Endothelial cell (in vitro differentiated cells): ENCODE measurements around the gene PPP1R13L. TPM values are rescaled to one million over a fixed set of nuclear protein-coding genes. Genes with fewer than 3 reads are reported as not detected.
A peak's percentile ranks its signal among the peaks of the same experiment; 100 is the strongest.

Experiments used
- DNase-seq: peaks from one replicate; pipeline ENCODE4 v3.0.0; 2021; ENCODE audit warnings: low spot score
- H3K27ac Mint-ChIP-seq: one replicate; pipeline ENCODE4 v1.8.0; 2021; ENCODE audit warnings: mixed read lengths, inconsistent platforms; ENCODE audit not compliant: unreplicated experiment
- H3K27me3 Mint-ChIP-seq: one replicate; pipeline ENCODE4 v1.8.0; 2021; ENCODE audit warnings: mild to moderate bottlenecking, moderate library complexity, mixed read lengths, inconsistent platforms; ENCODE audit not compliant: unreplicated experiment
- H3K36me3 Mint-ChIP-seq: one replicate; pipeline ENCODE4 v1.8.0; 2021; ENCODE audit warnings: mild to moderate bottlenecking, low read depth, mixed read lengths, inconsistent platforms; ENCODE audit not compliant: unreplicated experiment
- H3K4me1 Mint-ChIP-seq: one replicate; pipeline ENCODE4 v1.8.0; 2021; ENCODE audit warnings: mild to moderate bottlenecking, mixed read lengths, inconsistent platforms; ENCODE audit not compliant: unreplicated experiment
- H3K4me3 Mint-ChIP-seq: one replicate; pipeline ENCODE4 v1.8.0; 2021; ENCODE audit warnings: mild to moderate bottlenecking, mixed read lengths, inconsistent platforms; ENCODE audit not compliant: unreplicated experiment
- H3K9me3 Mint-ChIP-seq: one replicate; pipeline ENCODE4 v1.8.0; 2021; ENCODE audit warnings: mixed read lengths, inconsistent platforms; ENCODE audit not compliant: unreplicated experiment
- total RNA-seq: library from RNA; stranded (reverse); fragmentation: NEBNext Ultra II Directional; extraction: Animal tissue kit (Norgen Biotek cat#: 25700); gene quantifications from one replicate; pipeline ENCODE4 v1.2.1, GENCODE V29; 2021; ENCODE audit not compliant: unreplicated experiment
- TF ChIP-seq, protein P1 (sequence below): fragments of 200-600 bp; sonication (generic); IDR thresholded peaks from one replicate; pipeline ENCODE4 v1.5.0; 2021; ENCODE audit warnings: antibody characterized with exemption; ENCODE audit not compliant: unreplicated experiment

The PPP1R13L gene
- total RNA-seq, 1 donor from 2014 or later, result 13.2 TPM

DNA sequence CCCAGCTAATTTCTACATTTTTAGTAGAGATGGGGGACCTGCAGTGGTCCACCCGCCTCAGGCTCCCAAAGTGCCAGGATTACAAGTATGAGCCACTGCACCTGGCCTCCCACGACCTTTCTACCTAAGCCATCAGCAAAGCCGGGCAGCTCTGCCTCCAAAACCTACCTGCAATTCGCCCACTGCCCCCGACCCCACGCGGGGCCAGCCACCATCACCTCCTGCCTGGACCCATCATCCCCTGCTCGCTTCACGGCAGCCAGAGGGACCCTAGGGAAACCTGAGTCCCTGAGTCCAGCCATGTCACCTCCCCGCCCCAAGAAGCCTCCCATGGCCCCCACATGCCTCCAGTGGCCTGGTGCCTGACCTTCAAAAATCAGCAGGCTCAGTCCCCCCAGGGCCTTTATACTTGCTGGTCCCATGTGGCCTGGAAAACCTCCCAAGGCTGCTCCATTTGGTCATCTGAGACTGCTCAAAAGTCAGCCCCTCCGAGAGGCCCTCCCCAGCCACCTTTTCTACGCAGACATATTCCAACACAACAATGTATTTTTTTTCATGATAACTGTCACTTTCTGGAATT, 46.6 kb downstream of the PPP1R13L start:
- Mint-ChIP-seq H3K4me3 (peak overlapping the region; percentile 39), H3K4me1 (peaks cover 3% of the 10 kb centered on the region), H3K27me3 (peaks cover 4% of the 10 kb centered on the region), H3K27ac (no peak overlapping the region), H3K36me3 (peaks cover 43% of the 10 kb centered on the region), H3K9me3 (no peaks in the 10 kb centered on the region)
- TF ChIP-seq, protein P1, sequence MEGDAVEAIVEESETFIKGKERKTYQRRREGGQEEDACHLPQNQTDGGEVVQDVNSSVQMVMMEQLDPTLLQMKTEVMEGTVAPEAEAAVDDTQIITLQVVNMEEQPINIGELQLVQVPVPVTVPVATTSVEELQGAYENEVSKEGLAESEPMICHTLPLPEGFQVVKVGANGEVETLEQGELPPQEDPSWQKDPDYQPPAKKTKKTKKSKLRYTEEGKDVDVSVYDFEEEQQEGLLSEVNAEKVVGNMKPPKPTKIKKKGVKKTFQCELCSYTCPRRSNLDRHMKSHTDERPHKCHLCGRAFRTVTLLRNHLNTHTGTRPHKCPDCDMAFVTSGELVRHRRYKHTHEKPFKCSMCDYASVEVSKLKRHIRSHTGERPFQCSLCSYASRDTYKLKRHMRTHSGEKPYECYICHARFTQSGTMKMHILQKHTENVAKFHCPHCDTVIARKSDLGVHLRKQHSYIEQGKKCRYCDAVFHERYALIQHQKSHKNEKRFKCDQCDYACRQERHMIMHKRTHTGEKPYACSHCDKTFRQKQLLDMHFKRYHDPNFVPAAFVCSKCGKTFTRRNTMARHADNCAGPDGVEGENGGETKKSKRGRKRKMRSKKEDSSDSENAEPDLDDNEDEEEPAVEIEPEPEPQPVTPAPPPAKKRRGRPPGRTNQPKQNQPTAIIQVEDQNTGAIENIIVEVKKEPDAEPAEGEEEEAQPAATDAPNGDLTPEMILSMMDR, result no peak
- DNase-seq, result no peak

DNA sequence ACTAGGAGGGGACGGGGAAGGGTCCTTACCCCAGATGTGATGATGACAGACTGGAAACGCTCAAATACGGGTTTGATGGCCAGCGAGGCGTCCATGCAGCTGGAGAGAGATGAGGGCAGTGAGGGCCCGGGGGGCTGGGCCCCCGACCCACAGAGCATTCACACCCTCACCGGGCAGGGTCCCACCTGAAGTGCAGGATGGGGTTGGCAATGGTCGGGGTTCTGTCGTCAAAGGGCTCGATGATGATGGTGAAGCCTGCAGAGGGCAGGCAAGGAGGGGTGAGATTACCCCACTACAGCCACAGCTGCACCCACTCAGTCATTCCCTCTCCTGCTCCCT, 47.5 kb downstream of the PPP1R13L start:
- peaks cover 3% of the 10 kb centered on the region for H3K4me1 Mint-ChIP-seq
- no peak for DNase-seq
- no peaks in the 10 kb centered on the region for H3K9me3 Mint-ChIP-seq
- H3K36me3 Mint-ChIP-seq, result peaks cover 45% of the 10 kb centered on the region
- no peak overlapping the region for H3K4me3 Mint-ChIP-seq
- H3K27me3 Mint-ChIP-seq, result peaks cover 2% of the 10 kb centered on the region
- H3K27ac Mint-ChIP-seq, result no peak overlapping the region
- TF ChIP-seq, protein P1, result no peak

DNA sequence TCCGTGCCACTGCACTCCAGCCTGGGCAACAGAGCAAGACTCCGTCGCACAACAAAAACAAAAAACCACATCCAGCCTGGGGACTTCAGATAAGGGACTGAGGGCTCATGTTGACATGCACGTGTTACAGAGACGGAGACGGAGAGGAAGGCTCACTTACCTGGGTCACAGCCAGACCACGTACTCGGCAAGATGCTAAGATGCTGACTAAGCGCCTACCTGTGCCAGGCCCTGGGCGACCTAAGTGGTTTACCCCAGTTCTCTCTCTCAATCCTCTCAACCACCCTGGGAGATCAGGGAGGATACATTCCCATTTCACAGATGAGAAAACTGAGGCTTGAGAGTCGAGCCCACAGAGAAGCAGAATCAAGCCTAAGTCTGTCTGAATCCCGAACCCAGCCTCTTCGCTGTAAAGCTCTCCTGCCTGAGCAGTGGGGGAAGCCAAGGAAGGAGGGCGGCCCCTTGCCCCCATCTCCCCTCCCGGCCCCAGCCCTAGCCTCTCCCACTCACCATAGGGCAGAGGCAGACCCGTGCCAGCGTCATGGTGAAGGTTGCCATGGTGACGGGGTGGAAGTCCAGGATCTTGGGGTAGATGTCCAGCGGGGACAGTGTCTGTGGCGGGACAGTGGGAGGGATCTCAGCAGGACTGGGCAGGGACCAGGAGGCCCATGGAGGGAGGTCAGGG, 48.0 kb downstream of the PPP1R13L start:
- Mint-ChIP-seq H3K9me3 (no peaks in the 10 kb centered on the region), H3K27ac (no peak overlapping the region), H3K4me3 (peak overlapping the region; percentile 42), H3K36me3 (peaks cover 41% of the 10 kb centered on the region), H3K27me3 (peaks cover 2% of the 10 kb centered on the region), H3K4me1 (no peaks in the 10 kb centered on the region)
- no peak for DNase-seq
- TF ChIP-seq, protein P1, result no peak

DNA sequence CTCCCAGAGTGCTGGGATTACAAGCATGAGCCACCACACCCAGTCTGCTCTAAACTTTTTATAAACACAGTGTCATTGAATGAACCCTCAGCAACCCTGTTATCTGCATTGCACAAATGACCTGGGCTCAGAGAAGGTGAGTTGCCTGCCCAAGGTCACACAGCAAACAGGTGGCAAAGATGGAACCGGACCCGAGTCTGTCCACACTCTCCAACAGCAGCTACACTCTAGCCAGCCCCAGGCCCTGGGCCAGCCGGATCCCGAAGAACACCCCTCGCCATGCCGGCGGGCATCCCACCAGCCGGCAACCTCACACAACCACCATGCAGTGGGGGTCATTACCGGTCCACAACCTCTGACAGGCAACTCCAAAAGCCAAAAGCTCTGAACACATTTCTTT, 49.0 kb downstream of the PPP1R13L start:
- Mint-ChIP-seq H3K9me3 (no peaks in the 10 kb centered on the region), H3K4me1 (no peaks in the 10 kb centered on the region), H3K27me3 (peaks cover 2% of the 10 kb centered on the region), H3K27ac (no peak overlapping the region), H3K36me3 (peaks cover 37% of the 10 kb centered on the region), H3K4me3 (no peak overlapping the region)
- TF ChIP-seq, protein P1, result no peak
- DNase-seq, result no peak

DNA sequence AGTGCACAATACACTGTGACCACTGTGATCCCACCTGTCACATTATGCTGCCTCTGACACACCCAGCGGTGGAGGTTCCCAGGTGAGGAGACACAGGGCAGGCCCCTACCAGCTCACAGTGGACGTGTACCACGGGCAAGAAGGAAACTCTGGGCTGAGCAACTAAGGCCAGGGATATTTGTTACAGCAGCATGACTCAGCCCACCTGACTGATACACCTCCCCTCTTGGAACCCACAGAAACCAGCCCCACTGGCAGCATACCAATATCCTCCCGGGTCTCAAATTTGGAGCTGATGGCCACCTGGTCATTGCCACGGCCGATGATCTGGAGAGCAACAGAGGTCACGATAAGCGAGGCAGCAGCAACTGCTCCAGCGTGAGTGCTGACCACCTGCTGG, 49.5 kb downstream of the PPP1R13L start:
- Mint-ChIP-seq H3K9me3 (no peaks in the 10 kb centered on the region), H3K4me3 (no peak overlapping the region), H3K4me1 (no peaks in the 10 kb centered on the region), H3K27me3 (peaks cover 5% of the 10 kb centered on the region), H3K36me3 (peaks cover 40% of the 10 kb centered on the region), H3K27ac (no peak overlapping the region)
- TF ChIP-seq, protein P1, result no peak
- DNase-seq, result no peak
